Smooth muscle cell (in vitro differentiated cells): ENCODE measurements around the gene AEBP1. TPM values are rescaled to one million over a fixed set of nuclear protein-coding genes. Genes with fewer than 3 reads are reported as not detected.

Experiments
- DNase-seq: peaks from one replicate; lab custom pipeline; 2025; ENCODE audit not compliant: unreplicated experiment; lab: John Stamatoyannopoulos, UW
- H2AFZ ChIP-seq: fragments of 200-600 bp; sonication (generic); 2 replicates; pipeline ENCODE4 v1.6.0; 2016; ENCODE audit warnings: antibody characterized with exemption, low read depth, mild to moderate bottlenecking
- H3F3A ChIP-seq: fragments of 200-600 bp; sonication (generic); 2 replicates; pipeline ENCODE4 v1.6.0; 2017; ENCODE audit warnings: antibody characterized with exemption, low read depth
- H3K27ac ChIP-seq: fragments of 200-600 bp; sonication (generic); 2 replicates; pipeline ENCODE4 v1.5.1; 2016; ENCODE audit warnings: low read depth, mild to moderate bottlenecking
- H3K27me3 ChIP-seq: fragments of 200-600 bp; sonication (generic); 2 replicates; pipeline ENCODE4 v1.6.1; 2016; ENCODE audit warnings: low read depth, mild to moderate bottlenecking
- H3K36me3 ChIP-seq: fragments of 200-600 bp; sonication (generic); 2 replicates; pipeline ENCODE4 v1.5.1; 2016; ENCODE audit warnings: low read depth
- H3K4me1 ChIP-seq: fragments of 200-600 bp; sonication (generic); 2 replicates; pipeline ENCODE4 v1.5.1; 2016; ENCODE audit warnings: low read depth
- H3K4me2 ChIP-seq: fragments of 200-600 bp; sonication (generic); 2 replicates; pipeline ENCODE4 v1.6.0; 2016; ENCODE audit warnings: mild to moderate bottlenecking
- H3K4me3 ChIP-seq: fragments of 200-600 bp; sonication (generic); 2 replicates; pipeline ENCODE4 v1.5.1; 2016; ENCODE audit warnings: mild to moderate bottlenecking
- H3K79me2 ChIP-seq: fragments of 200-600 bp; sonication (generic); 2 replicates; pipeline ENCODE4 v1.6.0; 2016; ENCODE audit warnings: low read depth, mild to moderate bottlenecking
- H3K9ac ChIP-seq: fragments of 200-600 bp; sonication (generic); 2 replicates; pipeline ENCODE4 v1.6.0; 2016; ENCODE audit warnings: low read depth
- H3K9me3 ChIP-seq: fragments of 200-600 bp; sonication (generic); replicated peaks from 2 replicates; pipeline ENCODE4 v1.5.1; 2016; ENCODE audit warnings: low read depth
- H4K20me1 ChIP-seq: fragments of 200-600 bp; sonication (generic); 2 replicates; pipeline ENCODE4 v1.6.0; 2016; ENCODE audit warnings: low read depth
- CTCF ChIP-seq: fragments of 200-600 bp; sonication (generic); IDR thresholded peaks from 2 replicates; pipeline ENCODE4 v1.5.1; 2017; ENCODE audit warnings: borderline replicate concordance, mild to moderate bottlenecking, antibody characterized with exemption; ENCODE audit not compliant: insufficient read depth, poor library complexity, severe bottlenecking
- WGBS: methylation state at CpG from one replicate; pipeline ENCODE4 v1.1.7; 2016; ENCODE audit warnings: low lambda C conversion rate; 5-methylcytosine and 5-hydroxymethylcytosine counted together
- polyA plus RNA-seq: library from polyadenylated mRNA; unstranded; fragments of >200 nt; fragmentation: Nextera tagmentation; extraction: Ambion mirVana; gene quantifications from 2 replicates; pipeline ENCODE4 v1.2.1, GENCODE V29; 2016
- total RNA-seq: library from RNA; depleted of rRNA; stranded (reverse); fragments of >200 nt; gene quantifications from 2 replicates; pipeline ENCODE4 v1.2.3, GENCODE V29; 2014

The AEBP1 gene
- total and polyA plus RNA-seq, 2 experiments from 2014 or later = 39.7 to 163 TPM

GRCh38 chr7:44127161-44127560, 23.0 kb downstream of the AEBP1 start:
- Histone ChIP-seq H3K36me3 (no peaks in the 10 kb centered on the region), H3K27me3 (no peaks in the 10 kb centered on the region), H3K4me1 (peaks cover 10% of the 10 kb centered on the region), H3K9me3 (peaks cover 8% of the 10 kb centered on the region), H3K4me3 (no peak overlapping the region), H3K27ac (no peak overlapping the region), H3F3A (peaks cover 6% of the 10 kb centered on the region), H3K9ac (no peak overlapping the region), H2AFZ (no peak overlapping the region), H3K4me2 (no peak overlapping the region), H3K79me2 (peaks cover 9% of the 10 kb centered on the region), H4K20me1 (no peaks in the 10 kb centered on the region)
- TF ChIP-seq CTCF = no peak
- no peak for DNase-seq

GRCh38 chr7:44128721-44129582, 24.8 kb downstream of the AEBP1 start:
- Histone ChIP-seq H3F3A (peaks cover 6% of the 10 kb centered on the region), H3K4me1 (peaks cover 2% of the 10 kb centered on the region), H3K4me2 (no peak overlapping the region), H3K9me3 (peaks cover 8% of the 10 kb centered on the region), H3K36me3 (no peaks in the 10 kb centered on the region), H3K4me3 (no peak overlapping the region), H4K20me1 (no peaks in the 10 kb centered on the region), H3K9ac (no peak overlapping the region), H3K79me2 (no peaks in the 10 kb centered on the region), H2AFZ (no peak overlapping the region), H3K27me3 (no peaks in the 10 kb centered on the region), H3K27ac (no peak overlapping the region)
- TF ChIP-seq CTCF = no peak
- WGBS = 85% methylated on average over 5 of the region's 6 CpGs
- no peak for DNase-seq

- WGBS = 90% methylated on average over 11 of the region's 12 CpGs
Observed at GRCh38 chr7:44131173-44132029, 27.3 kb downstream of the AEBP1 start.

More at GRCh38 chr7:44131173-44132029, 27.3 kb downstream of the AEBP1 start:
- DNase-seq = no peak
- Histone ChIP-seq H3K36me3 (no peaks in the 10 kb centered on the region), H3K27me3 (no peaks in the 10 kb centered on the region), H3F3A (no peaks in the 10 kb centered on the region), H3K4me1 (no peaks in the 10 kb centered on the region), H3K27ac (no peak overlapping the region), H2AFZ (no peak overlapping the region), H4K20me1 (no peaks in the 10 kb centered on the region), H3K79me2 (no peaks in the 10 kb centered on the region), H3K4me3 (no peak overlapping the region), H3K9ac (no peak overlapping the region), H3K4me2 (peak overlapping the region; percentile 45), H3K9me3 (peaks cover 8% of the 10 kb centered on the region)
- TF ChIP-seq CTCF = peak; percentile 12
